Measurements from ENCODE around the gene ZNF84.
A peak's percentile ranks its signal among the peaks of the same experiment; 100 is the strongest.

Gene ZNF84

DNA sequence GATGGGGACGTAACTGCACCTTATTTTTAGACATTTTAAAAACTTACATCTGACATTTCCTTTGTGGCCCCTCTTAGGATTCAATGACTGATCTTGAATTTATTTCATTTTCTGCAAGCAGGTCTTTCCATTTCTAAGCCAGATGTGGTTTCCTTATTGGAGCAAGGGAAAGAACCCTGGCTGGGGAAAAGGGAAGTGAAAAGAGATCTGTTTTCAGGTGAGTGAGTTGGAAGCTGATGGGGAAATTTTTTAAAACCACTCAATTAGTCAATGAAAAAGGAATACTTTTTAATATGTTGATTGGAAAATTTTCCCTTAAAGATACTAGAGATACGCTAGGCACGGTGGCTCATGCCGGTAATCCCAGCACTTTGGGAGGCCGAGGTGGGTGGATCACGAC, 46.0 kb downstream of the ZNF84 start:
- no peak overlapping the region for H3K27ac ChIP-seq (replicated peaks)
- TF ChIP-seq POLR2AphosphoS5 (IDR thresholded peaks at IDR 0.05; ENCODE audit: low read depth) = no peak
- no peak for TF ChIP-seq REST (IDR thresholded peaks at IDR 0.05; ENCODE audit: insufficient replicate concordance, low read depth)
- no peak for TF ChIP-seq CTCF (IDR thresholded peaks at IDR 0.05; ENCODE audit: insufficient read depth, low read length)
- no peak for TF ChIP-seq GABPA (IDR thresholded peaks at IDR 0.05; ENCODE audit: low read depth)
- TF ChIP-seq SPI1 (IDR thresholded peaks at IDR 0.05; ENCODE audit: borderline replicate concordance, low read depth) = no peak
- no peak for DNase-seq (ENCODE audit: low read depth in 1 of 2, low spot score in 1 of 2)
- no peaks in the 10 kb centered on the region for H3K27me3 ChIP-seq (ENCODE audit: insufficient read depth, poor library complexity, severe bottlenecking)
- no peak overlapping the region for H3K4me3 ChIP-seq (replicated peaks; ENCODE audit: insufficient read depth, low read length)

GRCh38 chr12:133105620-133106019, 68.3 kb downstream of the ZNF84 start:
- no peak overlapping the region for H3K27ac ChIP-seq (replicated peaks)
- DNase-seq (ENCODE audit: low read depth in 1 of 2, low spot score in 1 of 2) = no peak
- H3K4me3 ChIP-seq (replicated peaks; ENCODE audit: insufficient read depth, low read length) = no peak overlapping the region
- no peak for TF ChIP-seq CTCF (IDR thresholded peaks at IDR 0.05; ENCODE audit: insufficient read depth, low read length)
- TF ChIP-seq GABPA (IDR thresholded peaks at IDR 0.05; ENCODE audit: low read depth) = no peak
- no peak for TF ChIP-seq SPI1 (IDR thresholded peaks at IDR 0.05; ENCODE audit: borderline replicate concordance, low read depth)
- no peak for TF ChIP-seq POLR2AphosphoS5 (IDR thresholded peaks at IDR 0.05; ENCODE audit: low read depth)
- no peaks in the 10 kb centered on the region for H3K27me3 ChIP-seq (ENCODE audit: insufficient read depth, poor library complexity, severe bottlenecking)

- no peak for DNase-seq (ENCODE audit: low read depth in 1 of 2, low spot score in 1 of 2)
These were observed 68.9 kb downstream of the ZNF84 start for GRCh38 chr12:133106253-133106652.

DNA sequence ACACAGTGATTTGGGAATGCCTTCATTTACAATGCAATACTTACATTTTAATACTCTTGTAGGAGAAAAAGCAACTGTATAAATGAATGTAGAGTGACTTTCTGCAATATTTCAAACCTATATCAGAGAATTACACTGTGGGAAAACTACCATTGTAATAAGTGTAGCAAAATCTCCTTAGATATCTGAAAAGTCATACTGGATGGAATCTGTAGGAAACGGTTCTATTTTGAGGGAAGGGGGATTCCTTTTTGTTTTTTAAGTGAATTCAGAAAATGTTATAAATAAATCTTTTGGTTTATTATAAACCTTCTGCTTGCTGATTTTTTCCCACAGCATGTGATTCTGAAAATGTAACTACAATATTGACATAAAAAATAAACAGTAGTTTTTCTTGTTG, 69.8 kb downstream of the ZNF84 start:
- TF ChIP-seq REST (IDR thresholded peaks at IDR 0.05; ENCODE audit: insufficient replicate concordance, low read depth) (no peak), CTCF (IDR thresholded peaks at IDR 0.05; ENCODE audit: insufficient read depth, low read length) (no peak), SPI1 (IDR thresholded peaks at IDR 0.05; ENCODE audit: borderline replicate concordance, low read depth) (no peak), GABPA (IDR thresholded peaks at IDR 0.05; ENCODE audit: low read depth) (no peak), POLR2AphosphoS5 (IDR thresholded peaks at IDR 0.05; ENCODE audit: low read depth) (no peak)
- Histone ChIP-seq H3K27ac (replicated peaks) (no peak overlapping the region), H3K4me3 (replicated peaks; ENCODE audit: insufficient read depth, low read length) (no peak overlapping the region), H3K27me3 (ENCODE audit: insufficient read depth, poor library complexity, severe bottlenecking) (no peaks in the 10 kb centered on the region)
- DNase-seq (ENCODE audit: low read depth in 1 of 2, low spot score in 1 of 2) = no peak

More at GRCh38 chr12:133106253-133106652, 68.9 kb downstream of the ZNF84 start:
- H3K4me3 ChIP-seq (replicated peaks; ENCODE audit: insufficient read depth, low read length) = no peak overlapping the region
- H3K27ac ChIP-seq (replicated peaks) = no peak overlapping the region
- no peaks in the 10 kb centered on the region for H3K27me3 ChIP-seq (ENCODE audit: insufficient read depth, poor library complexity, severe bottlenecking)
- no peak for TF ChIP-seq REST (IDR thresholded peaks at IDR 0.05; ENCODE audit: insufficient replicate concordance, low read depth)
- peak; percentile 14; the same call in 1 of the 2 replicates for TF ChIP-seq POLR2AphosphoS5 (IDR thresholded peaks at IDR 0.05; ENCODE audit: low read depth)

All from HL-60 (cell line).